HepG2 (cell line): Measurements from ENCODE around the gene ZC3H7B. TPM values are rescaled to one million over a fixed set of nuclear protein-coding genes. Genes with fewer than 3 reads are reported as not detected.

ENCODE experiments used
- HNRNPK ChIP-seq: fragments of 200-400 bp; formaldehyde crosslinking; IDR thresholded peaks from 2 replicates; pipeline ENCODE4 v1.6.1; 2018; ENCODE audit warnings: low read length, low read depth, moderate library complexity, mild to moderate bottlenecking; ENCODE audit not compliant: poor library complexity, severe bottlenecking
- IKZF5 ChIP-seq: IDR thresholded peaks from 2 replicates; pipeline ENCODE4 v1.6.1; 2018; ENCODE audit warnings: missing genetic modification reagents, mild to moderate bottlenecking, missing compliant biosample characterization
- MTF2 ChIP-seq: sonication (generic); formaldehyde crosslinking; IDR thresholded peaks from 2 replicates; pipeline ENCODE4 v1.5.0; 2020; ENCODE audit warnings: missing genetic modification reagents, borderline replicate concordance
- NFAT5 ChIP-seq: sonication (generic); formaldehyde crosslinking; IDR thresholded peaks from 2 replicates; pipeline ENCODE4 v1.4.0; 2020; ENCODE audit warnings: missing genetic modification reagents
- SMARCC2 ChIP-seq: fragments of 450-650 bp; IDR thresholded peaks from 2 replicates; pipeline ENCODE4 v1.6.1; 2017; ENCODE audit warnings: antibody characterized with exemption, mild to moderate bottlenecking
- UBTF ChIP-seq: sonication (generic); formaldehyde crosslinking; IDR thresholded peaks from 2 replicates; pipeline ENCODE4 v1.4.0; 2020; ENCODE audit warnings: mild to moderate bottlenecking, missing genetic modification reagents
- ZNF33A ChIP-seq: sonication (generic); formaldehyde crosslinking; IDR thresholded peaks from 2 replicates; pipeline ENCODE4 v1.5.1; 2020; ENCODE audit warnings: missing genetic modification reagents, mild to moderate bottlenecking, moderate library complexity, borderline replicate concordance
- polyA plus RNA-seq, 8 experiments: library from polyadenylated mRNA; depleted of rRNA in 3 of 8; stranded (reverse) in 7 of 8; unstranded in 1 of 8; fragments of >200 nt; fragmentation: Illumina TruSeq in 4 of 8; extraction: Trizol in 4 of 8; gene quantifications; 2 replicates each; pipeline versions ENCODE4 v1.2.1 to v1.2.3, GENCODE V29; 2011 to 2016; ENCODE audit warnings: low read depth in 4 of 8, missing spikeins in 1 of 8, mixed read lengths in 1 of 8; ENCODE audit not compliant: insufficient read depth in 1 of 8
- total RNA-seq, 5 experiments: library from RNA; depleted of rRNA; stranded (reverse); fragments of >200 nt; fragmentation: Illumina TruSeq; extraction: Trizol; gene quantifications; 2 replicates each; pipeline ENCODE4 v1.2.3, GENCODE V29; 2016; ENCODE audit warnings: low read depth in 1 of 5
- TF ChIP-seq, protein P1 (sequence below): sonication (generic); formaldehyde crosslinking; IDR thresholded peaks from 2 replicates; pipeline ENCODE4 v1.8.0; 2023; ENCODE audit warnings: mild to moderate bottlenecking, missing genetic modification reagents
- TF ChIP-seq, protein P2 (sequence below): sonication (generic); formaldehyde crosslinking; conservative IDR thresholded peaks from 2 replicates; pipeline ENCODE4 v1.4.0; 2020; ENCODE audit warnings: missing genetic modification reagents
- TF ChIP-seq, protein P3 (sequence below): sonication (generic); formaldehyde crosslinking; IDR thresholded peaks from 2 replicates; pipeline ENCODE4 v1.8.0; 2022; ENCODE audit warnings: mild to moderate bottlenecking, missing genetic modification reagents, moderate library complexity
- TF ChIP-seq, protein P4 (sequence below): conservative IDR thresholded peaks from 2 replicates; pipeline ENCODE4 v1.6.1; 2018; ENCODE audit warnings: missing genetic modification reagents
- TF ChIP-seq, protein P5 (sequence below), 2 experiments: fragments of 450-650 bp in 1 of 2; sonication (generic) in 1 of 2; formaldehyde crosslinking; IDR thresholded peaks; 2 replicates each; pipeline versions ENCODE4 v1.5.0 to v1.8.0; 2020 to 2022; ENCODE audit warnings: mild to moderate bottlenecking in 1 of 2, missing genetic modification reagents in 1 of 2

ZC3H7B gene
- total and polyA plus RNA-seq, 2 of the 13 experiments (the other 11 are each of a cell fraction or from before 2014, with no cell fraction given), result 26.4 to 37.2 TPM

DNA sequence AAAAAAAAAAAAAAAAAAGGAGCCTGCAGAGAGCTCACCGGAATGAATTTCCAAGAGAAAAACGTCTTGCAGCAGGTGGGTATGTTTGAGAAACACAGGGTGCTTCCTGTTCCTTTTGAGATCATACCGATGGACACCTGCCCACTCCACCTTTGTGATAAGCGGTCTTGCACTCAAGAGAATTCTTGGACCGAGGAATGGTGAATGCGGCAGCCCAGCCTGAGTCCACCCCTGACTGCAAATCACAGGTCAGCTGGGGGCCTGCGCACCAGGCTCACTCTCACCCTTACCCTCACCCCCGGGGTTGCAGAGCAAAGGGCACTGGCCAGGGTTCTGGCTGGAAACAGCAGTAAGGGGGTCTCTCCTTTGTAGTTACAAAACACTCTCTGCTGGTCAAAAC, 63.6 kb downstream of the ZC3H7B start (continued):
- TF ChIP-seq MTF2 (CRISPR knock-in tag) (no peak), IKZF5 (CRISPR knock-in tag) (no peak), SMARCC2 (no peak), NFAT5 (CRISPR knock-in tag) (no peak), HNRNPK (no peak), ZNF33A (CRISPR knock-in tag) (no peak), UBTF (CRISPR knock-in tag) (no peak)
- TF ChIP-seq, protein P1, sequence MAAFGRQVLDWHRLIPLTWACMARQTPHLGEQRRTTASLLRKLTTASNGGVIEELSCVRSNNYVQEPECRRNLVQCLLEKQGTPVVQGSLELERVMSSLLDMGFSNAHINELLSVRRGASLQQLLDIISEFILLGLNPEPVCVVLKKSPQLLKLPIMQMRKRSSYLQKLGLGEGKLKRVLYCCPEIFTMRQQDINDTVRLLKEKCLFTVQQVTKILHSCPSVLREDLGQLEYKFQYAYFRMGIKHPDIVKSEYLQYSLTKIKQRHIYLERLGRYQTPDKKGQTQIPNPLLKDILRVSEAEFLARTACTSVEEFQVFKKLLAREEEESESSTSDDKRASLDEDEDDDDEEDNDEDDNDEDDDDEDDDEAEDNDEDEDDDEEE (CRISPR knock-in tag), result no peak
- TF ChIP-seq, protein P2, sequence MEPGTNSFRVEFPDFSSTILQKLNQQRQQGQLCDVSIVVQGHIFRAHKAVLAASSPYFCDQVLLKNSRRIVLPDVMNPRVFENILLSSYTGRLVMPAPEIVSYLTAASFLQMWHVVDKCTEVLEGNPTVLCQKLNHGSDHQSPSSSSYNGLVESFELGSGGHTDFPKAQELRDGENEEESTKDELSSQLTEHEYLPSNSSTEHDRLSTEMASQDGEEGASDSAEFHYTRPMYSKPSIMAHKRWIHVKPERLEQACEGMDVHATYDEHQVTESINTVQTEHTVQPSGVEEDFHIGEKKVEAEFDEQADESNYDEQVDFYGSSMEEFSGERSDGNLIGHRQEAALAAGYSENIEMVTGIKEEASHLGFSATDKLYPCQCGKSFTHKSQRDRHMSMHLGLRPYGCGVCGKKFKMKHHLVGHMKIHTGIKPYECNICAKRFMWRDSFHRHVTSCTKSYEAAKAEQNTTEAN (CRISPR knock-in tag), result no peak
- TF ChIP-seq, protein P3, sequence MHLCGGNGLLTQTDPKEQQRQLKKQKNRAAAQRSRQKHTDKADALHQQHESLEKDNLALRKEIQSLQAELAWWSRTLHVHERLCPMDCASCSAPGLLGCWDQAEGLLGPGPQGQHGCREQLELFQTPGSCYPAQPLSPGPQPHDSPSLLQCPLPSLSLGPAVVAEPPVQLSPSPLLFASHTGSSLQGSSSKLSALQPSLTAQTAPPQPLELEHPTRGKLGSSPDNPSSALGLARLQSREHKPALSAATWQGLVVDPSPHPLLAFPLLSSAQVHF (CRISPR knock-in tag), result no peak
- TF ChIP-seq, protein P4, sequence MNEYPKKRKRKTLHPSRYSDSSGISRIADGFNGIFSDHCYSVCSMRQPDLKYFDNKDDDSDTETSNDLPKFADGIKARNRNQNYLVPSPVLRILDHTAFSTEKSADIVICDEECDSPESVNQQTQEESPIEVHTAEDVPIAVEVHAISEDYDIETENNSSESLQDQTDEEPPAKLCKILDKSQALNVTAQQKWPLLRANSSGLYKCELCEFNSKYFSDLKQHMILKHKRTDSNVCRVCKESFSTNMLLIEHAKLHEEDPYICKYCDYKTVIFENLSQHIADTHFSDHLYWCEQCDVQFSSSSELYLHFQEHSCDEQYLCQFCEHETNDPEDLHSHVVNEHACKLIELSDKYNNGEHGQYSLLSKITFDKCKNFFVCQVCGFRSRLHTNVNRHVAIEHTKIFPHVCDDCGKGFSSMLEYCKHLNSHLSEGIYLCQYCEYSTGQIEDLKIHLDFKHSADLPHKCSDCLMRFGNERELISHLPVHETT (CRISPR knock-in tag), result no peak
- TF ChIP-seq, protein P5, sequence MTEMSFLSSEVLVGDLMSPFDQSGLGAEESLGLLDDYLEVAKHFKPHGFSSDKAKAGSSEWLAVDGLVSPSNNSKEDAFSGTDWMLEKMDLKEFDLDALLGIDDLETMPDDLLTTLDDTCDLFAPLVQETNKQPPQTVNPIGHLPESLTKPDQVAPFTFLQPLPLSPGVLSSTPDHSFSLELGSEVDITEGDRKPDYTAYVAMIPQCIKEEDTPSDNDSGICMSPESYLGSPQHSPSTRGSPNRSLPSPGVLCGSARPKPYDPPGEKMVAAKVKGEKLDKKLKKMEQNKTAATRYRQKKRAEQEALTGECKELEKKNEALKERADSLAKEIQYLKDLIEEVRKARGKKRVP (CRISPR knock-in tag; IDR thresholded peaks at IDR 0.05), result no peak
